MM.1S (cell line): ENCODE data around the gene POLD3.

ENCODE experiments used
- EZH2 ChIP-seq: fragments of 300-600 bp; sonication (generic); optimal IDR thresholded peaks from 2 replicates; pipeline ENCODE3; 2017; ENCODE audit warnings: low read depth, mild to moderate bottlenecking, antibody characterized with exemption, low read length, mixed read lengths
- EZH2phosphoT487 ChIP-seq: fragments of 300-600 bp; sonication (generic); IDR thresholded peaks from 2 replicates; pipeline ENCODE4 v1.6.1; 2018; ENCODE audit warnings: antibody characterized with exemption, low read length
- TF ChIP-seq, protein P1 (sequence below): fragments of 300-600 bp; sonication (generic); IDR thresholded peaks from 2 replicates; pipeline ENCODE4 v1.5.1; 2016; ENCODE audit warnings: antibody characterized with exemption, low read length, mixed read lengths

- TF ChIP-seq, protein P1, sequence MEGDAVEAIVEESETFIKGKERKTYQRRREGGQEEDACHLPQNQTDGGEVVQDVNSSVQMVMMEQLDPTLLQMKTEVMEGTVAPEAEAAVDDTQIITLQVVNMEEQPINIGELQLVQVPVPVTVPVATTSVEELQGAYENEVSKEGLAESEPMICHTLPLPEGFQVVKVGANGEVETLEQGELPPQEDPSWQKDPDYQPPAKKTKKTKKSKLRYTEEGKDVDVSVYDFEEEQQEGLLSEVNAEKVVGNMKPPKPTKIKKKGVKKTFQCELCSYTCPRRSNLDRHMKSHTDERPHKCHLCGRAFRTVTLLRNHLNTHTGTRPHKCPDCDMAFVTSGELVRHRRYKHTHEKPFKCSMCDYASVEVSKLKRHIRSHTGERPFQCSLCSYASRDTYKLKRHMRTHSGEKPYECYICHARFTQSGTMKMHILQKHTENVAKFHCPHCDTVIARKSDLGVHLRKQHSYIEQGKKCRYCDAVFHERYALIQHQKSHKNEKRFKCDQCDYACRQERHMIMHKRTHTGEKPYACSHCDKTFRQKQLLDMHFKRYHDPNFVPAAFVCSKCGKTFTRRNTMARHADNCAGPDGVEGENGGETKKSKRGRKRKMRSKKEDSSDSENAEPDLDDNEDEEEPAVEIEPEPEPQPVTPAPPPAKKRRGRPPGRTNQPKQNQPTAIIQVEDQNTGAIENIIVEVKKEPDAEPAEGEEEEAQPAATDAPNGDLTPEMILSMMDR = no peak
- TF ChIP-seq EZH2phosphoT487 (no peak), EZH2 (no peak)
Measured at GRCh38 chr11:74546752-74547151, 45.6 kb upstream of the POLD3 start.
